NCI-H446 (cell line): ENCODE results near the gene IFNA16.
"Not testable (repeated sequence)": the region's sequence is repeated elsewhere in the genome, so short reads cannot be mapped to it uniquely, and the experiment has no call there.

ENCODE experiments used
- DNase-seq, 2 experiments: peaks; one replicate each; lab custom pipeline; 2025; lab: John Stamatoyannopoulos, UW

Gene IFNA16

DNA sequence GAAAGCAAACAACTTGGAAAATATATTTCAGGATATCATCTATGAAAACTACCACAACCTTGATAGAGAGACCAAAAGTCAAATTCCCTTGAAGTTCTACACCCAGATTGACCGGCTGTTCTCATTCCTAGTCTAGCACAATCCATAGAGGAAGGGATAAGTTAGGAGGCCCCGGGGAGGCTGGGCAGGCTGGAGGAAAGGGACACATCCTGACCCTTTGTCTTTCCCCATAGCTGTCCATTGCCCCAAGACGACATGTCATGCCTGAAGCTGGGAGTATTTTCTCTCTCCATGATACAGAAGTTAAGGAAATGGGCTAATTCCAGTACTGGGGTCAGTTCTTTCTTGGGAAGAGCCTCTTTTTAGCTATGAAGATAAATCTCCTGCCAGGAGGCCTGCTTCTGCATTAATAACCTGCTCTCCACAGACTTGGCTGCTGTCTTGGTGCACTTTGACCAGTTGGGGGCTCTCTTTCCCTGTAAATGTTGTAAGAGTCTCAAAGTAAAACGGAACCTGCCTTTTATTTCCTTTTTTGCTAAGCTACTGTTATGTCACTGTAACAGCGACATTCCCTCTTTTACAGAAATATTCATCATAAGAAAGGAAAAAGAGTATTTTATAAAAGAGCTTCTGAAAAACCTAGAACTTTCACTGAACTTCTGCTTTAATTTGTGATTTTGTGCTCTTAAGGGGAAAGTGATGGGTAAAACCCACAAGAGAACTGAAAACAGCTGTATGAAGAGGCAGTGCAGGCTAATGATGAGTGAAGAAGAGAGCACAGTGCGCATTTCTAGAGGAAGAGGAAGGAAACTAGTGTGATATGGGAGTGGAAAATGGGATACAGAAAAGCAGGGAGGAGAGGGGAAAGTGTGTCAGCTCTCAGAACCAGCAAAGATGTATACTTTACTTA lies 22.0 kb downstream of the IFNA16 start:
- peak in 1 of 2 experiments; percentile 6 for DNase-seq

DNA sequence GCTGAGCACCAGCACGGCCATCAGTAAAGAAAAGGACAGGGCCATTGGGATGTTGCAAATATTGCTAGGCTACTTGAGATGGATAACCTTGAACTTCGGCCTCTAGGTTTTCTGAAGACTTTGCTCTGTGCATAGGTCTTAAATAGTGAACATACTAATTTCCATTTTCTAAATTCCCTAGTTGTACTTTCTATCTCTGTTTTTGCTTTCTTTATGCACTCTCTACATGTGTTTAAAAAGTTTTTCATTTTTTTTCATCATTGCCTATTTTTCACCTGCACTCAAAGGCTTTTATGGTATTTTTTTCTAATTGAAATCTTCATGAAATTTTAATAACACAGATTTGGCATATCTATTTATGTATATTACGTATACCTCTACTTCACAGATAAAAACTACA lies 29.6 kb downstream of the IFNA16 start, which contains the start of gene IFNA4:
Gene IFNA4 (minus strand): TSS at position 101 of the 400 bp plus-strand sequence. CDS start 56 bp downstream, at position 45.
- not testable (repeated sequence) for DNase-seq

DNA sequence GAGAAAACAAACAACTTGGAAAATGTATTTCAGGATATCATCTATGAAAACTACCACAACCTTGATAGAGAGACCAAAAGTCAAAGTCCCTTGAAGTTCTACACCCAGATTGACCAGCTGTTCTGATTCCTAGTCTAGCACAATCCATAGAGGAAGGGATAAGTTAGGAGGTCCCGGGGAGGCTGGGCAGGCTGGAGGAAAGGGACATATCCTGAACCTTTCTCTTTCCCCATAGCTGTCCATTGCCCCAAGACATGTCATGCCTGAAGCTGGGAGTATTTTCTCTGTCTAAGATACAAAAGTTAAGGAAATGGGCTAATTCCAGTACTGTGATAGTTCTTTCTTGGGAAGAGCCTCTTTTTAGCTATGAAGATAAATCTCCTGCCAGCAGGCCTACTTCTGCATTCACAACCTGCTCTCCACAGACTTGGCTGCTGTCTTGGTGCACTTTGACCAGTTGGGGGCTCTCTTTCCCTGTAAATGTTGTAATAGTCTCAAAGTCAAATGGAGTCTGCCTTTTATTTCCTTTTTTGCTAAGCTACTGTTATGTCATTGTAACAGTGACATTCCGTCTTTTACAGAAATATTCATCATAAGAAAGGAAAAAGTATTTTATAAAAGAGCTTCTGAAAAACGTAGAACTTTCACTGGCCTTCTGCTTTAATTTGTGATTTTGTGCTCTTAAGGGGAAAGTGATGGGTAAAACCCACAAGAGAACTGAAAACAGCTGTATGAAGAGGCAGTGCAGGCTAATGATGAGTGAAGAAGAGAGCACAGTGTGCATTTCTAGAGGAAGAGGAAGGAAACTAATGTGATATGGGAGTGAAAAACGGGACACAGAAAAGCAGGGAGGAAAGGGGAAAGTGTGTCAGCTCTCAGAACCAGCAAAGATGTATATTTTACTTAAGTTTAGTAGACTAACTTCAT lies 34.0 kb downstream of the IFNA16 start:
- peak in 1 of 2 experiments; percentile 52 for DNase-seq

DNA sequence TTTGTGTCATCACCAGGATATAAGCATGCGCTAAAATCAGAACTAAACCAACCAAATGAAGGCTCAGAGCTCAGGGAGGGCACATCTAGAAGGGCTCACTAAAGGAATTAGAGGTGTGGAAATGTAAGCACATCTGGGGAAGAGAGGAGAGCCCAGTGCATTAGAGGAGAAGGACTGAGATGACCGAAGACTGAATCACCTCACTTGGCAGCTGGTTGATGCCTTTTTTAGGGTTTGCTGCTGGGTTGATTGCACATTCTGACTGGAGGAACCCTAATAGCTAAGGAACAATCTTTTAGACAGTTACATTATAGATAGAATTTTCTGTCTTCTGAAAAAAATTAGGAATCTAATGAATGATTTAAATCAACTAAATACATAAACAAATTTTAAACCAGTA lies 42.4 kb downstream of the IFNA16 start:
- DNase-seq, result no peak

DNA sequence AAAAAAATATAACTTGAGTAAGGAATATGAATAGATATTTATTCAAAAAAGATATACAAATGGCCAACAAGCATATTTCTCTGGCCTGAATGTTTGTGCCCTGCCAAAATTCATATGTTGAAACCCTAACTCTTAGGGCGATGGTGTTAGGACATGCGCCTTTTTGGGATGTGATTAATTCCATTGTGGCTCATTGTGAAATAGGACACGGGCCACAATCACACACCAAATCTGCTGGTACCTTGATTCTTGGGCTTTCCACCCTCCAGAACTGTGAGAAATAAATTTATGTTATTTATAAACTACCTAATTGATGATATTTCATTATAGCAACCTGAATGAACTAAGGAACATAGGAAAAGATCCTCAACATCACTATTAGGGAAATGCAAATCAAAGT lies 45.0 kb downstream of the IFNA16 start:
- DNase-seq, result no peak

DNA sequence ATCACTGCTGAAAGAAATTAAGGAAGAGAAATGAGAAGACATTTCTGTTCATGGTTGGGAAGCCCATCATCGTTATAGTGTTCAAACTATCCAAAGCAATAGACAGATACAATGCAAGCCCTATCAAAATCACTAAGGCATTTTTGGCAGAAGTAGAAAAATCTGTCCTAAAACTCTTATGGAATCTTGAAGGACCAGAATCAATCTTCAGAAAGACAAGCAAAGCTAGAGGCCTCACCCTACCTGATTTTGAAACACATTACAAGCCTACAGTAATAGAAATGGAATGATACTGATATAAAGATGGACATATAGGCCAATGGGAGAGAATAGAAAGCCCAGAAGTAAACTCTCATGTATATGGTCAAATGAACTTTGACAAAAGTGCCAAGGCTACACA lies 45.8 kb downstream of the IFNA16 start:
- no peak for DNase-seq

DNA sequence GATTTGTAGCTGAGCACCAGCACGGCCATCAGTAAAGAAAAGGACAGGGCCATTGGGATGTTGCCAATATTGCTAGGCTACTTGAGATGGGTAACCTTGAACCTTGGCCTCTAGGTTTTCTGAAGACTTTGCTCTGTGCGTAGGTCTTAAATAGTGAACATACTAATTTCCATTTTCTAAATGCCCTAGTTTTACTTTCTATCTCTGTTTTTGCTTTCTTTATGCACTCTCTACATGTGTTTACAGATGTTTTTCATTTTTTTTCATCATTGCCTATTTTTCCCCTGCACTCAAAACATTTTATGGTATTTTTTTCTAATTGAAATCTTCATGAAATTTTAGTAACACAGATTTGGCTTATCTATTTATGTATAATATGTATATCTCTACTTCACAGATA lies 50.6 kb downstream of the IFNA16 start, which contains the start of gene IFNA21:
Gene IFNA21 (minus strand): TSS at position 101 of the 400 bp plus-strand sequence. CDS start 48 bp downstream, at position 53.
- DNase-seq, result not testable (repeated sequence)
